Measurements from ENCODE around the gene HTRA3. TPM values are rescaled to one million over a fixed set of nuclear protein-coding genes. Genes with fewer than 3 reads are reported as not detected.
"Not testable (repeated sequence)": the region's sequence is repeated elsewhere in the genome, so short reads cannot be mapped to it uniquely, and the experiment has no call there.

HTRA3 gene
- total RNA-seq, 1 experiment from 2014 or later, result not detected

GRCh38 chr4:8348071-8348470 is 78.5 kb downstream of the HTRA3 start:
- H3K4me3 Mint-ChIP-seq (ENCODE audit: low read depth, unreplicated experiment), result no peak overlapping the region
- no peaks in the 10 kb centered on the region for H3K36me3 Mint-ChIP-seq (ENCODE audit: insufficient read depth, unreplicated experiment)
- H3K9me3 Mint-ChIP-seq (ENCODE audit: low read depth, unreplicated experiment), result no peaks in the 10 kb centered on the region
- no peak for DNase-seq
- no TSS peak for BruUV-seq (replicated peaks)
- no peak overlapping the region for H3K27ac Mint-ChIP-seq (ENCODE audit: unreplicated experiment)
- H3K4me1 Mint-ChIP-seq (ENCODE audit: low read depth, unreplicated experiment), result no peaks in the 10 kb centered on the region
- CTCF ChIA-PET, result no interaction called here
- intact Hi-C loops (cut with micrococcal nuclease; ENCODE audit: unreplicated experiment), result no loop called here
- H3K27me3 Mint-ChIP-seq (ENCODE audit: unreplicated experiment), result peaks cover 34% of the 10 kb centered on the region
- TF ChIP-seq CTCF (IDR thresholded peaks at IDR 0.05; ENCODE audit: unreplicated experiment), result no peak

DNA sequence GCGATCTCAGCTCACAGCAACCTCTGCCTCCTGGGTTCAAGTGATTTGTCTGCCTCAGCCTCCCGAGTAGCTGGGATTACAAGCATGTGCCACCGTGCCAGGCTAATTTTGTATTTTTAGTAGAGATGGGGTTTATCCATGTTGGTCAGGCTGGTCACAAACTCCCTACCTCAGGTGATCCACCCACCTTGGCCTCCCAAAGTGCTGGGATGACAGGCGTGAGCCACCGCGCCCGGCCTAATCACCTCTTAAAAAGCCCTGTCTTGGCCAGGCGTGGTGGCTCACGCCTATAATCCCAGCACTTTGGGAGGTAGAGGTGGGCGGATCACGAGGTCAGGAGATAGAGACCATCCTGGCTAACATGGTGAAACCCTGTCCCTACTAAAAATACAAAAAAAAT is 79.7 kb downstream of the HTRA3 start:
- intact Hi-C loops (cut with micrococcal nuclease; ENCODE audit: unreplicated experiment); H3K9me3 Mint-ChIP-seq (ENCODE audit: low read depth, unreplicated experiment); H3K4me3 Mint-ChIP-seq (ENCODE audit: low read depth, unreplicated experiment); H3K4me1 Mint-ChIP-seq (ENCODE audit: low read depth, unreplicated experiment); CTCF ChIA-PET; H3K36me3 Mint-ChIP-seq (ENCODE audit: insufficient read depth, unreplicated experiment); DNase-seq; BruUV-seq (replicated peaks); H3K27ac Mint-ChIP-seq (ENCODE audit: unreplicated experiment): not testable (repeated sequence)
- peaks cover 27% of the 10 kb centered on the region for H3K27me3 Mint-ChIP-seq (ENCODE audit: unreplicated experiment)

- H3K27me3 Mint-ChIP-seq (ENCODE audit: unreplicated experiment), result peaks cover 22% of the 10 kb centered on the region
- no peaks in the 10 kb centered on the region for H3K36me3 Mint-ChIP-seq (ENCODE audit: insufficient read depth, unreplicated experiment)
- CTCF ChIA-PET, result no interaction called here
- no peak overlapping the region for H3K4me3 Mint-ChIP-seq (ENCODE audit: low read depth, unreplicated experiment)
- H3K4me1 Mint-ChIP-seq (ENCODE audit: low read depth, unreplicated experiment), result peaks cover under 1% of the 10 kb centered on the region
- intact Hi-C loops (cut with micrococcal nuclease; ENCODE audit: unreplicated experiment), result no loop called here
- DNase-seq, result no peak
- BruUV-seq (replicated peaks), result no TSS peak
- no peaks in the 10 kb centered on the region for H3K9me3 Mint-ChIP-seq (ENCODE audit: low read depth, unreplicated experiment)
- no peak overlapping the region for H3K27ac Mint-ChIP-seq (ENCODE audit: unreplicated experiment)
- no peak for TF ChIP-seq CTCF (IDR thresholded peaks at IDR 0.05; ENCODE audit: unreplicated experiment)
These were observed 80.2 kb downstream of the HTRA3 start for GRCh38 chr4:8349664-8350236.

- Mint-ChIP-seq H3K9me3 (ENCODE audit: low read depth, unreplicated experiment) (no peaks in the 10 kb centered on the region), H3K27me3 (ENCODE audit: unreplicated experiment) (peaks cover 16% of the 10 kb centered on the region), H3K4me3 (ENCODE audit: low read depth, unreplicated experiment) (no peak overlapping the region), H3K27ac (ENCODE audit: unreplicated experiment) (no peak overlapping the region), H3K36me3 (ENCODE audit: insufficient read depth, unreplicated experiment) (no peaks in the 10 kb centered on the region), H3K4me1 (ENCODE audit: low read depth, unreplicated experiment) (peaks cover 7% of the 10 kb centered on the region)
- CTCF ChIA-PET, result no interaction called here
- intact Hi-C loops (cut with micrococcal nuclease; ENCODE audit: unreplicated experiment), result no loop called here
- no peak for TF ChIP-seq CTCF (IDR thresholded peaks at IDR 0.05; ENCODE audit: unreplicated experiment)
- BruUV-seq (replicated peaks), result no TSS peak
- no peak for DNase-seq
These were observed 80.8 kb downstream of the HTRA3 start for GRCh38 chr4:8350352-8350751.

DNA sequence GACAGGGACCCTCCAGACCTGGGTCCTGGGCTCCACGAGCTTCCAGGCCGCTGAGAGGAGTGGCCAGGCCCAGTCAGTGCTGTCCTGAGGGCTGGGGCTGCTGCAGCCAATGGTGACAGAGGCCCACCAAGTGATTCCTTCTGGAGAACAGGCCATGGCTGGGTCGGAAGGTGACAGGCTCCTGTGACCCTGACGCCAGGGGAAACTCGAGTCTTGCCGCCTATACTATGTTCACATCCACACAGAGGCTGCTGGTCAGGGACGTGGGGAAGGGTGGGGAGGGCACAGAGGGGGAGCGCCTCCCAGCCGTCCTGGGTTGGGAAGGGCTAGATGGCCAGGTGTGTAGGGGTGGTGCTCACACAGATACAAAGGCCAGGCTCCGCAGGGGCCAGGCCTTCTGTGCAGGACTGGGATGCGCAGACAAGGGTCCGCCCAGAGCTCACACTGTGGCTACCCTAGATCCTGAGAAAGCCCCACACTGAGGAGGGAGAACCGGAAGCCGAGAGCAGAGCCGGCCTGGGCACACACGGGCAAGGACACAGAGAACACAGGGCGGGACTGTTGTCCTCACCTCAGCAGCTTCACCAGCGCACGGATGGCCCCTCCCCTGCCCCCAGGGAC is 81.4 kb downstream of the HTRA3 start:
- no peak for TF ChIP-seq CTCF (IDR thresholded peaks at IDR 0.05; ENCODE audit: unreplicated experiment)
- no peaks in the 10 kb centered on the region for H3K9me3 Mint-ChIP-seq (ENCODE audit: low read depth, unreplicated experiment)
- no peak overlapping the region for H3K4me3 Mint-ChIP-seq (ENCODE audit: low read depth, unreplicated experiment)
- intact Hi-C loops (cut with micrococcal nuclease; ENCODE audit: unreplicated experiment), result no loop called here
- H3K36me3 Mint-ChIP-seq (ENCODE audit: insufficient read depth, unreplicated experiment), result no peaks in the 10 kb centered on the region
- H3K27me3 Mint-ChIP-seq (ENCODE audit: unreplicated experiment), result peaks cover 10% of the 10 kb centered on the region
- H3K4me1 Mint-ChIP-seq (ENCODE audit: low read depth, unreplicated experiment), result peaks cover 12% of the 10 kb centered on the region
- CTCF ChIA-PET, result no interaction called here
- no peak overlapping the region for H3K27ac Mint-ChIP-seq (ENCODE audit: unreplicated experiment)
- DNase-seq, result no peak
- BruUV-seq (replicated peaks), result no TSS peak

All from Calu3 (cell line).